ENCODE measurements around the gene RFX2.
A peak's percentile ranks its signal among the peaks of the same experiment; 100 is the strongest.

The RFX2 gene

GRCh38 chr19:6090634-6091033 lies 19.7 kb downstream of the RFX2 start:
- no peaks in the 10 kb centered on the region for H3K9me3 ChIP-seq (ENCODE audit: control insufficient read depth, low read length)
- no peaks in the 10 kb centered on the region for H3K27me3 ChIP-seq (replicated peaks; ENCODE audit: control insufficient read depth, insufficient read depth, low read length)
- no peak overlapping the region for H3K4me3 ChIP-seq (ENCODE audit: low read length)
- H3K4me1 ChIP-seq (ENCODE audit: control insufficient read depth, insufficient read depth, low read length): peaks cover 65% of the 10 kb centered on the region
- H3K9ac ChIP-seq (ENCODE audit: low read length): peak overlapping the region; percentile 82
- no peaks in the 10 kb centered on the region for H3K36me3 ChIP-seq (ENCODE audit: control insufficient read depth, insufficient read depth, low read length, severe bottlenecking)
- DNase-seq (ENCODE audit: low read depth): no peak

GRCh38 chr19:6088602-6089049 lies 21.7 kb downstream of the RFX2 start:
- Histone ChIP-seq H3K36me3 (ENCODE audit: control insufficient read depth, insufficient read depth, low read length, severe bottlenecking) (no peaks in the 10 kb centered on the region), H3K27me3 (replicated peaks; ENCODE audit: control insufficient read depth, insufficient read depth, low read length) (no peaks in the 10 kb centered on the region), H3K4me3 (ENCODE audit: low read length) (peak overlapping the region; percentile 36), H3K9ac (ENCODE audit: low read length) (peak overlapping the region; percentile 76), H3K9me3 (ENCODE audit: control insufficient read depth, low read length) (no peaks in the 10 kb centered on the region), H3K4me1 (ENCODE audit: control insufficient read depth, insufficient read depth, low read length) (peaks cover 72% of the 10 kb centered on the region)
- no peak for DNase-seq (ENCODE audit: low read depth)

GRCh38 chr19:6087074-6087571 lies 23.2 kb downstream of the RFX2 start:
- Histone ChIP-seq H3K4me1 (ENCODE audit: control insufficient read depth, insufficient read depth, low read length) (peaks cover 74% of the 10 kb centered on the region), H3K36me3 (ENCODE audit: control insufficient read depth, insufficient read depth, low read length, severe bottlenecking) (no peaks in the 10 kb centered on the region), H3K9me3 (ENCODE audit: control insufficient read depth, low read length) (no peaks in the 10 kb centered on the region), H3K4me3 (ENCODE audit: low read length) (peak overlapping the region; percentile 36), H3K9ac (ENCODE audit: low read length) (peak overlapping the region; percentile 74), H3K27me3 (replicated peaks; ENCODE audit: control insufficient read depth, insufficient read depth, low read length) (no peaks in the 10 kb centered on the region)
- DNase-seq (ENCODE audit: low read depth): no peak

GRCh38 chr19:6086068-6086788 lies 24.1 kb downstream of the RFX2 start:
- Histone ChIP-seq H3K4me3 (ENCODE audit: low read length) (peak overlapping the region; percentile 16), H3K36me3 (ENCODE audit: control insufficient read depth, insufficient read depth, low read length, severe bottlenecking) (no peaks in the 10 kb centered on the region)
- DNase-seq (ENCODE audit: low read depth): no peak

GRCh38 chr19:6084821-6085220 lies 25.5 kb downstream of the RFX2 start:
- Histone ChIP-seq H3K27me3 (replicated peaks; ENCODE audit: control insufficient read depth, insufficient read depth, low read length) (no peaks in the 10 kb centered on the region), H3K4me3 (ENCODE audit: low read length) (no peak overlapping the region), H3K4me1 (ENCODE audit: control insufficient read depth, insufficient read depth, low read length) (peaks cover 63% of the 10 kb centered on the region), H3K9ac (ENCODE audit: low read length) (no peak overlapping the region), H3K36me3 (ENCODE audit: control insufficient read depth, insufficient read depth, low read length, severe bottlenecking) (no peaks in the 10 kb centered on the region), H3K9me3 (ENCODE audit: control insufficient read depth, low read length) (no peaks in the 10 kb centered on the region)
- no peak for DNase-seq (ENCODE audit: low read depth)

More at GRCh38 chr19:6086068-6086788, 24.1 kb downstream of the RFX2 start:
- H3K9ac ChIP-seq (ENCODE audit: low read length): peak overlapping the region; percentile 74
- no peaks in the 10 kb centered on the region for H3K9me3 ChIP-seq (ENCODE audit: control insufficient read depth, low read length)
- H3K27me3 ChIP-seq (replicated peaks; ENCODE audit: control insufficient read depth, insufficient read depth, low read length): no peaks in the 10 kb centered on the region
- H3K4me1 ChIP-seq (ENCODE audit: control insufficient read depth, insufficient read depth, low read length): peaks cover 65% of the 10 kb centered on the region

- Histone ChIP-seq H3K9me3 (ENCODE audit: control insufficient read depth, low read length) (no peaks in the 10 kb centered on the region), H3K4me3 (ENCODE audit: low read length) (no peak overlapping the region), H3K4me1 (ENCODE audit: control insufficient read depth, insufficient read depth, low read length) (peaks cover 52% of the 10 kb centered on the region), H3K36me3 (ENCODE audit: control insufficient read depth, insufficient read depth, low read length, severe bottlenecking) (no peaks in the 10 kb centered on the region), H3K27me3 (replicated peaks; ENCODE audit: control insufficient read depth, insufficient read depth, low read length) (no peaks in the 10 kb centered on the region), H3K9ac (ENCODE audit: low read length) (no peak overlapping the region)
- no peak for DNase-seq (ENCODE audit: low read depth)
These were observed 31.2 kb downstream of the RFX2 start for GRCh38 chr19:6079107-6079506.

- Histone ChIP-seq H3K36me3 (ENCODE audit: control insufficient read depth, insufficient read depth, low read length, severe bottlenecking) (no peaks in the 10 kb centered on the region), H3K9ac (ENCODE audit: low read length) (no peak overlapping the region), H3K27me3 (replicated peaks; ENCODE audit: control insufficient read depth, insufficient read depth, low read length) (no peaks in the 10 kb centered on the region), H3K4me3 (ENCODE audit: low read length) (no peak overlapping the region), H3K9me3 (ENCODE audit: control insufficient read depth, low read length) (no peaks in the 10 kb centered on the region), H3K4me1 (ENCODE audit: control insufficient read depth, insufficient read depth, low read length) (peaks cover 46% of the 10 kb centered on the region)
- no peak for DNase-seq (ENCODE audit: low read depth)
These were observed 32.2 kb downstream of the RFX2 start for GRCh38 chr19:6078068-6078467.

- H3K36me3 ChIP-seq (ENCODE audit: control insufficient read depth, insufficient read depth, low read length, severe bottlenecking): no peaks in the 10 kb centered on the region
- H3K9me3 ChIP-seq (ENCODE audit: control insufficient read depth, low read length): no peaks in the 10 kb centered on the region
- H3K4me1 ChIP-seq (ENCODE audit: control insufficient read depth, insufficient read depth, low read length): peaks cover 45% of the 10 kb centered on the region
- peak overlapping the region; percentile 80 for H3K9ac ChIP-seq (ENCODE audit: low read length)
- no peaks in the 10 kb centered on the region for H3K27me3 ChIP-seq (replicated peaks; ENCODE audit: control insufficient read depth, insufficient read depth, low read length)
- DNase-seq (ENCODE audit: low read depth): peak; percentile 93
- peak overlapping the region; percentile 53 for H3K4me3 ChIP-seq (ENCODE audit: low read length)
These were observed 33.4 kb downstream of the RFX2 start for GRCh38 chr19:6076675-6077463.

DNA sequence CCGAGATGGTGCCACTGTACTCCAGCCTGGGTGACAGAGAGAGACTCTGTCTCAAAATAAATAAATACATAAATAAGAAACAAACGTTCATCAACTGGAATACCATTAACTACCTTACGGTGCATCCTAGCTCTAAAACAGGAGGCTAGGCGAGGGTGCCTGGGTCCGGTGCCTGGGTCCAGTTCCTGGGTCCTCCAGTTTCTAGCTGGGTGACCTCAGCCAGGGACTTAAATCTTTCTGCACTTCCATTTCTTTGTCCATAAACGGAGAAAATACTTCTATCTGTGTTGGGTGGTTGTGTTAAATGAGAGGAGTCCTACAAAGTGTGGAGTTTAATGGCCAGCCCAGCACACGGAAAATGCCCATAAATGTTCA lies 34.0 kb downstream of the RFX2 start:
- Histone ChIP-seq H3K4me1 (ENCODE audit: control insufficient read depth, insufficient read depth, low read length) (peaks cover 51% of the 10 kb centered on the region), H3K4me3 (ENCODE audit: low read length) (peak overlapping the region; percentile 53), H3K9ac (ENCODE audit: low read length) (peak overlapping the region; percentile 80), H3K9me3 (ENCODE audit: control insufficient read depth, low read length) (no peaks in the 10 kb centered on the region), H3K36me3 (ENCODE audit: control insufficient read depth, insufficient read depth, low read length, severe bottlenecking) (no peaks in the 10 kb centered on the region), H3K27me3 (replicated peaks; ENCODE audit: control insufficient read depth, insufficient read depth, low read length) (no peaks in the 10 kb centered on the region)
- no peak for DNase-seq (ENCODE audit: low read depth)

GRCh38 chr19:6074709-6075403 lies 35.4 kb downstream of the RFX2 start:
- H3K9me3 ChIP-seq (ENCODE audit: control insufficient read depth, low read length): no peaks in the 10 kb centered on the region
- DNase-seq (ENCODE audit: low read depth): no peak
- no peak overlapping the region for H3K4me3 ChIP-seq (ENCODE audit: low read length)

More at GRCh38 chr19:6074709-6075403, 35.4 kb downstream of the RFX2 start:
- Histone ChIP-seq H3K4me1 (ENCODE audit: control insufficient read depth, insufficient read depth, low read length) (peaks cover 55% of the 10 kb centered on the region), H3K27me3 (replicated peaks; ENCODE audit: control insufficient read depth, insufficient read depth, low read length) (no peaks in the 10 kb centered on the region), H3K36me3 (ENCODE audit: control insufficient read depth, insufficient read depth, low read length, severe bottlenecking) (no peaks in the 10 kb centered on the region), H3K9ac (ENCODE audit: low read length) (no peak overlapping the region)

Measured in adipocyte (in vitro differentiated cells).